Adrenal gland (tissue), 12 donors: ENCODE measurements around the gene RNF166. TPM values are rescaled to one million over a fixed set of nuclear protein-coding genes. Genes with fewer than 3 reads are reported as not detected.

ENCODE experiments used
- DNase-seq, 7 donors: peaks; one replicate each; pipeline ENCODE4 v3.0.0-alpha.2; 2019 to 2020
- H3K27ac ChIP-seq, 5 donors: fragments of 200-600 bp; sonication (generic) in 4 of 5; 1 replicate in 3 of 5; 2 replicates in 2 of 5; pipeline versions ENCODE4 v1.5.1 to v1.8.0; 2016 to 2020; ENCODE audit warnings: mild to moderate bottlenecking in 1 of 5
- H3K27me3 ChIP-seq: fragments of 200-600 bp; 2 replicates; pipeline ENCODE4 v1.8.0; 2021
- H3K36me3 ChIP-seq, 2 donors: fragments of 200-600 bp; replicated peaks in 1 of 2; 1 replicate in 1 of 2; 2 replicates in 1 of 2; pipeline versions ENCODE4 v1.5.1 to v1.8.0; 2018 to 2022
- H3K4me1 ChIP-seq, 2 donors: fragments of 200-600 bp; replicated peaks in 1 of 2; 1 replicate in 1 of 2; 2 replicates in 1 of 2; pipeline versions ENCODE4 v1.5.1 to v1.8.0; 2018 to 2021
- H3K4me3 ChIP-seq, 4 donors: fragments of 200-600 bp; sonication (generic) in 3 of 4; one replicate each; pipeline ENCODE4 v1.5.1; 2016 to 2018
- H3K9me3 ChIP-seq, 3 donors: fragments of 200-600 bp; sonication (generic) in 1 of 3; replicated peaks in 1 of 3; 1 replicate in 2 of 3; 2 replicates in 1 of 3; pipeline versions ENCODE4 v1.5.1 to v1.8.0; 2016 to 2021
- CTCF ChIP-seq, 6 experiments: fragments of 450-650 bp in 4 of 6; fragments of 200-600 bp in 2 of 6; sonication (generic) in 1 of 6; IDR thresholded peaks; 1 replicate in 5 of 6; 2 replicates in 1 of 6; pipeline versions ENCODE4 v1.5.1 to v1.8.0; 2016 to 2021; ENCODE audit warnings: antibody characterized with exemption in 6 of 6, mild to moderate bottlenecking in 2 of 6, moderate library complexity in 1 of 6
- POLR2A ChIP-seq, 2 donors: fragments of 450-650 bp; IDR thresholded peaks; one replicate each; pipeline ENCODE4 v1.6.1; 2017; ENCODE audit warnings: antibody characterized with exemption in 2 of 2, mild to moderate bottlenecking in 2 of 2, moderate library complexity in 1 of 2
- WGBS, 4 donors: extraction: QIAGEN DNeasy Blood & Tissue Kit in 2 of 4; methylation state at CpG; one replicate each; pipeline versions ENCODE4 v1.1.5 to v1.1.7; 2013 to 2017; 5-methylcytosine and 5-hydroxymethylcytosine counted together
- intact Hi-C, 2 donors: fragments of 100-400 bp; cut with DNase I; formaldehyde crosslinking; loops; one replicate each; pipeline versions ENCODE4 v1.14.1 to v1.15.0; 2022 to 2023
- polyA plus RNA-seq, 3 donors: library from polyadenylated mRNA; stranded (reverse); fragments of 200-250 nt in 2 of 3; fragments of 350-450 nt in 1 of 3; fragmentation: Illumina TruSeq in 1 of 3; extraction: RNeasy Lipid Tissue Mini Kit (QIAGEN cat#74804) in 1 of 3; gene quantifications; one replicate each; pipeline ENCODE4 v1.2.3, GENCODE V29; 2013 to 2014
- total RNA-seq, 9 donors: library from RNA; depleted of rRNA in 4 of 9; stranded (reverse); fragments of >200 nt in 4 of 9; fragments of 120-200 nt in 1 of 9; fragmentation: NEBNext Ultra II Directional in 1 of 9; extraction: Animal tissue kit (Norgen Biotek cat#: 25700) in 1 of 9; gene quantifications; one replicate each; pipeline versions ENCODE4 v1.1.0 to v1.2.4, GENCODE V29; 2013 to 2023
- donor health status: healthy with polysubstance abuse.
- donor health status: Bipolar disorder and iron deficiency.
- donor health status: DM: yes; HTN: yes; CAD: no.
- donor health status: DM: no; HTN: no; CAD: no.
- donor health status: DM: no; HTN: no; CAD: no.
- donor health status: DM: yes; HTN: yes; CAD: no.

Gene RNF166
- total and polyA plus RNA-seq, 12 donors: 3.0 to 86.3 (median 28.5) TPM

GRCh38 chr16:88719933-88720296 is 13.7 kb upstream of the RNF166 start:
- H3K27me3 ChIP-seq: no peaks in the 10 kb centered on the region
- DNase-seq: no peak
- 88 to 97% (median 96%) methylated on average over 3 to 19 of the region's 19 CpGs for WGBS, 4 donors
- TF ChIP-seq CTCF (IDR thresholded peaks at IDR 0.05) (no peak), POLR2A (IDR thresholded peaks at IDR 0.05) (no peak)
- no peak overlapping the region for H3K4me3 ChIP-seq
- intact Hi-C loops: no loop called here
- H3K9me3 ChIP-seq: no peaks in the 10 kb centered on the region
- H3K4me1 ChIP-seq: no peaks in the 10 kb centered on the region
- no peak overlapping the region for H3K27ac ChIP-seq
- H3K36me3 ChIP-seq: peaks cover 0 to 93% of the 10 kb centered on the region in 2 donors

GRCh38 chr16:88719267-88719932 is 13.2 kb upstream of the RNF166 start:
- H3K4me1 ChIP-seq: no peaks in the 10 kb centered on the region
- no peak for DNase-seq
- H3K4me3 ChIP-seq: no peak overlapping the region
- H3K9me3 ChIP-seq: no peaks in the 10 kb centered on the region
- 84 to 96% (median 92%) methylated on average over 19 to 29 of the region's 29 CpGs for WGBS, 4 donors
- no peak overlapping the region for H3K27ac ChIP-seq
- no peaks in the 10 kb centered on the region for H3K27me3 ChIP-seq
- peaks cover 0 to 93% of the 10 kb centered on the region in 2 donors for H3K36me3 ChIP-seq
- TF ChIP-seq POLR2A (IDR thresholded peaks at IDR 0.05): no peak
- intact Hi-C loops: no loop called here

GRCh38 chr16:88718178-88718577 is 12.0 kb upstream of the RNF166 start:
- intact Hi-C loops: no loop called here
- Histone ChIP-seq H3K36me3 (peaks cover 0 to 94% of the 10 kb centered on the region in 2 donors), H3K4me3 (no peak overlapping the region), H3K9me3 (no peaks in the 10 kb centered on the region), H3K27me3 (no peaks in the 10 kb centered on the region), H3K4me1 (no peaks in the 10 kb centered on the region), H3K27ac (no peak overlapping the region)
- WGBS, 4 donors: 92 to 95% (median 94%) methylated on average over 10 to 11 of the region's 11 CpGs
- DNase-seq: no peak
- TF ChIP-seq POLR2A (IDR thresholded peaks at IDR 0.05) (no peak), CTCF (IDR thresholded peaks at IDR 0.05) (no peak)

- peaks cover 0 to 78% of the 10 kb centered on the region in 2 donors for H3K36me3 ChIP-seq
- no peak overlapping the region for H3K4me3 ChIP-seq
- WGBS, 4 donors: 94 to 99% (median 97%) methylated on average over 10 to 21 of the region's 21 CpGs
- H3K4me1 ChIP-seq: no peaks in the 10 kb centered on the region
- no peaks in the 10 kb centered on the region for H3K27me3 ChIP-seq
- H3K9me3 ChIP-seq: no peaks in the 10 kb centered on the region
- TF ChIP-seq CTCF (IDR thresholded peaks at IDR 0.05): no peak
- no peak for TF ChIP-seq POLR2A (IDR thresholded peaks at IDR 0.05)
- intact Hi-C loops: no loop called here
- DNase-seq: no peak
- no peak overlapping the region for H3K27ac ChIP-seq
Observed at GRCh38 chr16:88716601-88717001, 10.4 kb upstream of the RNF166 start.

GRCh38 chr16:88716201-88716600 is 10.0 kb upstream of the RNF166 start:
- H3K27me3 ChIP-seq: no peaks in the 10 kb centered on the region
- no peaks in the 10 kb centered on the region for H3K9me3 ChIP-seq
- no peak overlapping the region for H3K27ac ChIP-seq
- H3K4me1 ChIP-seq: no peaks in the 10 kb centered on the region
- no peak for TF ChIP-seq CTCF (IDR thresholded peaks at IDR 0.05)
- no peak for TF ChIP-seq POLR2A (IDR thresholded peaks at IDR 0.05)
- DNase-seq: no peak
- intact Hi-C loops: no loop called here
- no peak overlapping the region for H3K4me3 ChIP-seq
- 88 to 100% (median 96%) methylated on average over 3 to 15 of the region's 15 CpGs for WGBS, 4 donors
- peaks cover 0 to 74% of the 10 kb centered on the region in 2 donors for H3K36me3 ChIP-seq
